K562 (cell line): ENCODE data around the gene TJP3.

Experiments
- ARID1B ChIP-seq: fragments of 450-650 bp; IDR thresholded peaks from 2 replicates; pipeline ENCODE4 v1.6.1; 2016; ENCODE audit warnings: antibody characterized with exemption, mild to moderate bottlenecking, inconsistent platforms
- EP300 ChIP-seq: IDR thresholded peaks from 2 replicates; pipeline ENCODE4 v1.6.1; 2012; ENCODE audit warnings: low read length, improper control_type of control experiment
- GABPB1 ChIP-seq: sonication (generic); formaldehyde crosslinking; IDR thresholded peaks from 2 replicates; pipeline ENCODE4 v1.8.0; 2022; ENCODE audit warnings: mild to moderate bottlenecking, missing genetic modification reagents
- SMAD1 ChIP-seq: fragments of 150-350 bp; IDR thresholded peaks from 2 replicates; pipeline ENCODE4 v1.6.1; 2014; ENCODE audit warnings: low read length, low read depth; ENCODE audit not compliant: partially characterized antibody
- ZNF766 ChIP-seq: fragments of 200-800 bp; sonication (Bioruptor generic); conservative IDR thresholded peaks from 2 replicates; pipeline ENCODE4 v1.6.1; 2016; ENCODE audit warnings: missing genetic modification characterization, missing compliant biosample characterization
- TF ChIP-seq, protein P1 (sequence below): fragments of 250-450 bp; sonication (Bioruptor Pico); IDR thresholded peaks from 2 replicates; pipeline ENCODE4 v1.4.0; 2020; ENCODE audit warnings: mild to moderate bottlenecking
- TF ChIP-seq, protein P2 (sequence below): fragments of 450-650 bp; IDR thresholded peaks from 2 replicates; pipeline ENCODE4 v1.6.1; 2017; ENCODE audit warnings: antibody characterized with exemption, mild to moderate bottlenecking

DNA sequence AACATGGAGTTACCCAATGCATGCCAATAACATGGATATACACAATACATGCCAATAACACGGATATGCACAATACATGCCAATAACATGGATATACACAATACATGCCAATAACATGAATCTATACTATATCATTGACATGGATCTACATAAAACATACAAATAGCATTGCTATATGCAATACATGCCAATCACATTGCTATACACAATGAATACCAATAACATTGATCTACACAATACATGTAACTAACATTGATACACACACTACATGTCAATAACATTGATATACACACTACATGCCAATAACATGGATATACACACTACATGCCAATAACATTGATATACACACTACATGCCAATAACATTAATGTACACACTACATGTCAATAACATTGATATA is 7.0 kb upstream of the TJP3 start:
- no peak for TF ChIP-seq ZNF766
- no peak for TF ChIP-seq EP300
- TF ChIP-seq SMAD1 = no peak
- TF ChIP-seq, protein P1, sequence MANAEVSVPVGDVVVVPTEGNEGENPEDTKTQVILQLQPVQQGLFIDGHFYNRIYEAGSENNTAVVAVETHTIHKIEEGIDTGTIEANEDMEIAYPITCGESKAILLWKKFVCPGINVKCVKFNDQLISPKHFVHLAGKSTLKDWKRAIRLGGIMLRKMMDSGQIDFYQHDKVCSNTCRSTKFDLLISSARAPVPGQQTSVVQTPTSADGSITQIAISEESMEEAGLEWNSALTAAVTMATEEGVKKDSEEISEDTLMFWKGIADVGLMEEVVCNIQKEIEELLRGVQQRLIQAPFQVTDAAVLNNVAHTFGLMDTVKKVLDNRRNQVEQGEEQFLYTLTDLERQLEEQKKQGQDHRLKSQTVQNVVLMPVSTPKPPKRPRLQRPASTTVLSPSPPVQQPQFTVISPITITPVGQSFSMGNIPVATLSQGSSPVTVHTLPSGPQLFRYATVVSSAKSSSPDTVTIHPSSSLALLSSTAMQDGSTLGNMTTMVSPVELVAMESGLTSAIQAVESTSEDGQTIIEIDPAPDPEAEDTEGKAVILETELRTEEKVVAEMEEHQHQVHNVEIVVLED = no peak
- TF ChIP-seq ARID1B = no peak
- TF ChIP-seq GABPB1 (CRISPR knock-in tag) = no peak
- TF ChIP-seq, protein P2, sequence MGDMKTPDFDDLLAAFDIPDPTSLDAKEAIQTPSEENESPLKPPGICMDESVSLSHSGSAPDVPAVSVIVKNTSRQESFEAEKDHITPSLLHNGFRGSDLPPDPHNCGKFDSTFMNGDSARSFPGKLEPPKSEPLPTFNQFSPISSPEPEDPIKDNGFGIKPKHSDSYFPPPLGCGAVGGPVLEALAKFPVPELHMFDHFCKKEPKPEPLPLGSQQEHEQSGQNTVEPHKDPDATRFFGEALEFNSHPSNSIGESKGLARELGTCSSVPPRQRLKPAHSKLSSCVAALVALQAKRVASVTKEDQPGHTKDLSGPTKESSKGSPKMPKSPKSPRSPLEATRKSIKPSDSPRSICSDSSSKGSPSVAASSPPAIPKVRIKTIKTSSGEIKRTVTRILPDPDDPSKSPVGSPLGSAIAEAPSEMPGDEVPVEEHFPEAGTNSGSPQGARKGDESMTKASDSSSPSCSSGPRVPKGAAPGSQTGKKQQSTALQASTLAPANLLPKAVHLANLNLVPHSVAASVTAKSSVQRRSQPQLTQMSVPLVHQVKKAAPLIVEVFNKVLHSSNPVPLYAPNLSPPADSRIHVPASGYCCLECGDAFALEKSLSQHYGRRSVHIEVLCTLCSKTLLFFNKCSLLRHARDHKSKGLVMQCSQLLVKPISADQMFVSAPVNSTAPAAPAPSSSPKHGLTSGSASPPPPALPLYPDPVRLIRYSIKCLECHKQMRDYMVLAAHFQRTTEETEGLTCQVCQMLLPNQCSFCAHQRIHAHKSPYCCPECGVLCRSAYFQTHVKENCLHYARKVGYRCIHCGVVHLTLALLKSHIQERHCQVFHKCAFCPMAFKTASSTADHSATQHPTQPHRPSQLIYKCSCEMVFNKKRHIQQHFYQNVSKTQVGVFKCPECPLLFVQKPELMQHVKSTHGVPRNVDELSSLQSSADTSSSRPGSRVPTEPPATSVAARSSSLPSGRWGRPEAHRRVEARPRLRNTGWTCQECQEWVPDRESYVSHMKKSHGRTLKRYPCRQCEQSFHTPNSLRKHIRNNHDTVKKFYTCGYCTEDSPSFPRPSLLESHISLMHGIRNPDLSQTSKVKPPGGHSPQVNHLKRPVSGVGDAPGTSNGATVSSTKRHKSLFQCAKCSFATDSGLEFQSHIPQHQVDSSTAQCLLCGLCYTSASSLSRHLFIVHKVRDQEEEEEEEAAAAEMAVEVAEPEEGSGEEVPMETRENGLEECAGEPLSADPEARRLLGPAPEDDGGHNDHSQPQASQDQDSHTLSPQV = no peak
